Ovary (tissue), 9 donors: ENCODE results near the gene HOATZ. TPM values are rescaled to one million over a fixed set of nuclear protein-coding genes. Genes with fewer than 3 reads are reported as not detected.

ENCODE experiments used
- DNase-seq, 5 donors: peaks; one replicate each; pipeline ENCODE4 v3.0.0-alpha.2; 2019 to 2020
- H3K27ac ChIP-seq, 2 donors: fragments of 200-600 bp; one replicate each; pipeline versions ENCODE4 v1.5.1 to v1.8.0; 2019 to 2022
- H3K27me3 ChIP-seq: fragments of 200-600 bp; one replicate; pipeline ENCODE4 v1.8.0; 2022
- H3K36me3 ChIP-seq: fragments of 200-600 bp; sonication (generic); one replicate; pipeline ENCODE4 v1.5.1; 2019
- H3K4me1 ChIP-seq: one replicate; pipeline ENCODE4 v1.8.1; 2013; ENCODE audit warnings: mild to moderate bottlenecking, moderate library complexity; ENCODE audit not compliant: insufficient read depth
- H3K4me3 ChIP-seq: fragments of 200-600 bp; sonication (generic); one replicate; pipeline ENCODE4 v1.5.1; 2017
- H3K9me3 ChIP-seq, 2 donors: fragments of 200-600 bp in 1 of 2; sonication (generic) in 1 of 2; one replicate each; pipeline versions ENCODE4 v1.5.1 to v1.8.1; 2013 to 2019; ENCODE audit warnings: mild to moderate bottlenecking in 1 of 2, moderate library complexity in 1 of 2
- CTCF ChIP-seq, 3 donors: fragments of 450-650 bp in 2 of 3; fragments of 200-600 bp in 1 of 3; IDR thresholded peaks; one replicate each; pipeline versions ENCODE4 v1.5.1 to v1.8.0; 2016 to 2022; ENCODE audit warnings: antibody characterized with exemption in 3 of 3, mild to moderate bottlenecking in 1 of 3
- EP300 ChIP-seq: sonication (generic); formaldehyde crosslinking; IDR thresholded peaks from one replicate; pipeline ENCODE4 v1.6.1; 2017; ENCODE audit warnings: antibody characterized with exemption
- POLR2A ChIP-seq: fragments of 450-650 bp; IDR thresholded peaks from one replicate; pipeline ENCODE4 v1.6.1; 2017; ENCODE audit warnings: antibody characterized with exemption, mild to moderate bottlenecking, moderate library complexity
- WGBS, 3 donors: extraction: QIAGEN DNeasy Blood & Tissue Kit in 1 of 3; methylation state at CpG; one replicate each; pipeline versions ENCODE4 v1.1.5 to v1.1.7; 2013 to 2017; 5-methylcytosine and 5-hydroxymethylcytosine counted together
- intact Hi-C, 4 donors: fragments of 100-400 bp; cut with DNase I; formaldehyde crosslinking; loops; one replicate each; pipeline versions ENCODE4 v1.11.0 to v1.15.1; 2022 to 2023
- microRNA counts: library from miRNA; unstranded; fragments of <30 nt; microRNA quantifications from one replicate; lab custom pipeline; 2016
- microRNA-seq, 3 donors: library from miRNA; unstranded; fragments of <30 nt; microRNA quantifications; one replicate each; pipeline versions ENCODE4 to v1.2.0, GENCODE V29; 2019 to 2020
- polyA plus RNA-seq, 2 donors: library from polyadenylated mRNA; stranded (reverse); fragments of 200-250 nt in 1 of 2; fragments of 350-450 nt in 1 of 2; fragmentation: Illumina TruSeq in 1 of 2; extraction: RNeasy Lipid Tissue Mini Kit (QIAGEN cat#74804) in 1 of 2; gene quantifications; one replicate each; pipeline ENCODE4 v1.2.3, GENCODE V29; 2013 to 2014
- small RNA-seq: library from RNA; depleted of rRNA; stranded (forward); fragments of <200 nt; gene quantifications from one replicate; pipeline ENCODE3, GENCODE V24; 2016
- total RNA-seq, 7 donors: library from RNA; depleted of rRNA in 2 of 7; stranded (reverse); fragments of >200 nt in 2 of 7; fragmentation: NEBNext Ultra II Directional in 3 of 7; extraction: Animal tissue kit (Norgen Biotek cat#: 25700) in 3 of 7; gene quantifications; one replicate each; pipeline versions ENCODE4 v1.1.0 to v1.2.4, GENCODE V29; 2016 to 2023
- donor health status: DM: no; HTN: no; CAD: no; lungs with moderate emphysema.
- donor health status: DM: no; HTN: no; CAD: no.
- donor health status: Bipolar disorder and iron deficiency.
- donor health status: DM: yes; HTN: yes; CAD: no.
- donor health status: DM: no; HTN: no; CAD: no.
- donor health status: DM: yes; HTN: yes; CAD: no.

Gene HOATZ
- total and polyA plus RNA-seq, 9 donors, result 0.34 to 30.8 (median 1.9) TPM; not detected in 3

- no peak overlapping the region for H3K4me3 ChIP-seq
- H3K27ac ChIP-seq, result no peak overlapping the region
- H3K4me1 ChIP-seq, result peaks cover 12% of the 10 kb centered on the region
- intact Hi-C loops, result no loop called here
- H3K36me3 ChIP-seq, result no peaks in the 10 kb centered on the region
- no peaks in the 10 kb centered on the region for H3K9me3 ChIP-seq
- TF ChIP-seq CTCF (IDR thresholded peaks at IDR 0.05) (peak in 1 of 3 donors; percentile 64), EP300 (no peak), POLR2A (no peak)
- peak in 1 of 5 donors; percentile 48 for DNase-seq
- H3K27me3 ChIP-seq, result no peaks in the 10 kb centered on the region
- WGBS, 3 donors, result 10 to 15% (median 11%) methylated on average over 1 of the region's 1 CpG
These were observed 71.8 kb downstream of the HOATZ start for GRCh38 chr11:111586388-111586831.

MicroRNAs within 50 kb of the gene (microRNA counts, 767-probe panel; counts per million panel counts)
- microRNA hsa-miR-34b-3p (lab: Ali Mortazavi, UCI), result 530 counts per million, percentile 78 among the panel's probes with 10 or more counts
- 530 counts per million, percentile 78 among the panel's probes with 10 or more counts for microRNA hsa-miR-34c-3p (lab: Ali Mortazavi, UCI)
- 530 counts per million, percentile 78 among the panel's probes with 10 or more counts for microRNA hsa-miR-34c-5p (lab: Ali Mortazavi, UCI)

Small RNA genes within 50 kb of the gene (microRNA-seq; reads per million reads assigned to microRNA genes)
- gene MIR34B (0.47 to 11.1 (median 1.5) reads per million in 3 donors), gene MIR34C (6.8 to 122 (median 14.5) reads per million in 3 donors)

Small RNA genes within 50 kb of the gene (small RNA-seq; reads per million reads assigned to genes)
- 0.90 reads per million, percentile 52 among the genes with 10 or more reads in this experiment for gene MIR34B
- 10.1 reads per million, percentile 84 among the genes with 10 or more reads in this experiment for gene MIR34C

Other genes starting within 250 kb of the HOATZ start
- 10 to 100 TPM in 3 of 7 donors, 1 to 10 TPM in 4; 2.1 to 11.8 (median 8.9) TPM for gene POU2AF3, start 216.2 kb upstream of the HOATZ start, total RNA-seq
- 1 to 10 TPM; 4.5 to 7.4 TPM for gene POU2AF3, start 216.2 kb upstream of the HOATZ start, polyA plus RNA-seq
- 1 to 10 TPM in 3 of 7 donors, under 1 TPM in 4; 0.48 to 4.1 (median 0.83) TPM for gene POU2AF1, start 135.5 kb upstream of the HOATZ start, total RNA-seq
- gene POU2AF1, start 135.5 kb upstream of the HOATZ start, polyA plus RNA-seq, result 1 to 10 TPM in 1 of 2 donors, under 1 TPM in 1; 0.29 to 1.2 TPM
- under 1 TPM in 1 of 7 donors, not detected in 6; 0.34 TPM for gene BTG4, start 2.4 kb upstream of the HOATZ start, total RNA-seq
- not detected for gene BTG4, start 2.4 kb upstream of the HOATZ start, polyA plus RNA-seq
- gene LAYN, start 25.9 kb downstream of the HOATZ start, total RNA-seq, result 10 to 100 TPM; 17.8 to 45.7 (median 29.1) TPM
- 10 to 100 TPM; 24.8 to 40.6 TPM for gene LAYN, start 25.9 kb downstream of the HOATZ start, polyA plus RNA-seq
- gene SIK2, start 87.7 kb downstream of the HOATZ start, total RNA-seq, result 10 to 100 TPM; 16.0 to 50.5 (median 27.4) TPM
- gene SIK2, start 87.7 kb downstream of the HOATZ start, polyA plus RNA-seq, result 10 to 100 TPM; 13.7 to 26.8 TPM